SU-DHL-6 (cell line): ENCODE results near the gene PHTF2.
A peak's percentile ranks its signal among the peaks of the same experiment; 100 is the strongest.

Experiments used
- H2AFZ ChIP-seq: fragments of 200-600 bp; sonication (generic); 2 replicates; pipeline ENCODE4 v1.6.1; 2014; ENCODE audit warnings: low read depth, mild to moderate bottlenecking, moderate library complexity, mixed read lengths, antibody characterized with exemption, low read length; ENCODE audit not compliant: severe bottlenecking
- H3F3A ChIP-seq: fragments of 200-600 bp; shearing (Covaris generic); 2 replicates; pipeline ENCODE4 v1.6.0; 2016; ENCODE audit warnings: antibody characterized with exemption, mild to moderate bottlenecking; ENCODE audit not compliant: insufficient read depth
- H3K27ac ChIP-seq: fragments of 200-600 bp; sonication (generic); 2 replicates; pipeline ENCODE4 v1.5.1; 2016; ENCODE audit warnings: low read depth, mild to moderate bottlenecking, low read length, moderate library complexity, mixed read lengths
- H3K27me3 ChIP-seq: fragments of 200-600 bp; sonication (generic), shearing (Covaris generic); 2 replicates; pipeline ENCODE4 v1.6.0; 2014; ENCODE audit warnings: mild to moderate bottlenecking, low read length
- H3K36me3 ChIP-seq: fragments of 200-600 bp; sonication (generic); 2 replicates; pipeline ENCODE4 v1.6.1; 2014; ENCODE audit warnings: mild to moderate bottlenecking, low read length, mixed read lengths
- H3K4me2 ChIP-seq: fragments of 300-600, 200-600 bp; shearing (Covaris generic), sonication (generic); 2 replicates; pipeline ENCODE4 v1.6.0; 2014; ENCODE audit warnings: low read length, low read depth, mild to moderate bottlenecking; ENCODE audit not compliant: poor library complexity, severe bottlenecking
- H3K4me3 ChIP-seq: fragments of 200-600 bp; sonication (generic); 2 replicates; pipeline ENCODE4 v1.5.1; 2014; ENCODE audit warnings: antibody characterized with exemption, low read length, mild to moderate bottlenecking, mixed read lengths; ENCODE audit not compliant: insufficient read depth, poor library complexity, severe bottlenecking
- H3K79me2 ChIP-seq: fragments of 200-600 bp; sonication (generic); 2 replicates; pipeline ENCODE4 v1.6.1; 2014; ENCODE audit warnings: mild to moderate bottlenecking, low read length, moderate library complexity; ENCODE audit not compliant: insufficient read depth
- H3K9ac ChIP-seq: fragments of 200-600 bp; sonication (generic); 2 replicates; pipeline ENCODE4 v1.7.0; 2014; ENCODE audit warnings: mild to moderate bottlenecking, low read length
- H3K9me2 ChIP-seq: fragments of 200-600 bp; sonication (generic); replicated peaks from 2 replicates; pipeline ENCODE4 v1.6.1; 2014; ENCODE audit warnings: low read length; ENCODE audit not compliant: insufficient read depth
- H3K9me3 ChIP-seq: fragments of 200-600 bp; sonication (generic); 2 replicates; pipeline ENCODE4 v1.6.1; 2014; ENCODE audit warnings: low read length, mixed read lengths; ENCODE audit not compliant: insufficient read depth
- H4K20me1 ChIP-seq: fragments of 200-600 bp; sonication (generic); 2 replicates; pipeline ENCODE4 v1.6.1; 2014; ENCODE audit warnings: low read depth, mild to moderate bottlenecking, antibody characterized with exemption, low read length, moderate library complexity, mixed read lengths
- EZH2phosphoT487 ChIP-seq: fragments of 200-600 bp; sonication (generic), shearing (Covaris generic); conservative IDR thresholded peaks from 2 replicates; pipeline ENCODE4 v1.6.1; 2018; ENCODE audit warnings: mild to moderate bottlenecking, antibody characterized with exemption, low read length, moderate library complexity, mixed read lengths
- TF ChIP-seq, protein P1 (sequence below): fragments of 200-600 bp; sonication (generic); IDR thresholded peaks from one replicate; pipeline ENCODE4 v1.5.1; 2017; ENCODE audit warnings: antibody characterized with exemption, mild to moderate bottlenecking, low read length, moderate library complexity; ENCODE audit not compliant: insufficient read depth, poor library complexity, severe bottlenecking

PHTF2 gene

DNA sequence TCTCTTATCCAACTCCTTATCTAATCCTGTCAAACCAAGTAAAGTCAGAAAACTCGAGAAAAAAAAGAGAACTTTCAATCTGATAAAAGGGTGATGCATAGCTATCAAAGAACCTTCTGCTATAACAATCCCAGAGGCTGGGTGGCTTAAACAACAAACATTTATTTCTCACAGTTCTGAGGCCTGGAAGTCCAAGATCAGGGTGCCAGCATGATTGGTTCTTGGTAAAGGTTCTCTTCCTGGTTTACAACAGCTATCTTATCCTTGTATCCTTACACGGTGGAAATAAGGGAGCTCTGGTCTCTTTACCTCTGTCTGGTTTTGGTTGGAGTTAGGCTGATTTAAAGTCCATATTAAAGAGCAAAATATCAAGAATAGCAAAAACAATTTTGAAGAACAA, 131.9 kb downstream of the PHTF2 start:
- Histone ChIP-seq H3K36me3 (peaks cover 36% of the 10 kb centered on the region), H3K9me3 (no peaks in the 10 kb centered on the region), H3K27ac (peak overlapping the region; percentile 78), H3K79me2 (peaks cover 16% of the 10 kb centered on the region; the same call in 1 of the 2 replicates), H4K20me1 (no peaks in the 10 kb centered on the region), H3K27me3 (no peaks in the 10 kb centered on the region), H3K9me2 (no peaks in the 10 kb centered on the region), H3K4me2 (peak overlapping the region; percentile 41), H3K4me3 (no peak overlapping the region), H3F3A (peaks cover 82% of the 10 kb centered on the region), H2AFZ (no peak overlapping the region), H3K9ac (no peak overlapping the region)
- TF ChIP-seq, protein P1, sequence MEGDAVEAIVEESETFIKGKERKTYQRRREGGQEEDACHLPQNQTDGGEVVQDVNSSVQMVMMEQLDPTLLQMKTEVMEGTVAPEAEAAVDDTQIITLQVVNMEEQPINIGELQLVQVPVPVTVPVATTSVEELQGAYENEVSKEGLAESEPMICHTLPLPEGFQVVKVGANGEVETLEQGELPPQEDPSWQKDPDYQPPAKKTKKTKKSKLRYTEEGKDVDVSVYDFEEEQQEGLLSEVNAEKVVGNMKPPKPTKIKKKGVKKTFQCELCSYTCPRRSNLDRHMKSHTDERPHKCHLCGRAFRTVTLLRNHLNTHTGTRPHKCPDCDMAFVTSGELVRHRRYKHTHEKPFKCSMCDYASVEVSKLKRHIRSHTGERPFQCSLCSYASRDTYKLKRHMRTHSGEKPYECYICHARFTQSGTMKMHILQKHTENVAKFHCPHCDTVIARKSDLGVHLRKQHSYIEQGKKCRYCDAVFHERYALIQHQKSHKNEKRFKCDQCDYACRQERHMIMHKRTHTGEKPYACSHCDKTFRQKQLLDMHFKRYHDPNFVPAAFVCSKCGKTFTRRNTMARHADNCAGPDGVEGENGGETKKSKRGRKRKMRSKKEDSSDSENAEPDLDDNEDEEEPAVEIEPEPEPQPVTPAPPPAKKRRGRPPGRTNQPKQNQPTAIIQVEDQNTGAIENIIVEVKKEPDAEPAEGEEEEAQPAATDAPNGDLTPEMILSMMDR: no peak
- TF ChIP-seq EZH2phosphoT487: no peak

DNA sequence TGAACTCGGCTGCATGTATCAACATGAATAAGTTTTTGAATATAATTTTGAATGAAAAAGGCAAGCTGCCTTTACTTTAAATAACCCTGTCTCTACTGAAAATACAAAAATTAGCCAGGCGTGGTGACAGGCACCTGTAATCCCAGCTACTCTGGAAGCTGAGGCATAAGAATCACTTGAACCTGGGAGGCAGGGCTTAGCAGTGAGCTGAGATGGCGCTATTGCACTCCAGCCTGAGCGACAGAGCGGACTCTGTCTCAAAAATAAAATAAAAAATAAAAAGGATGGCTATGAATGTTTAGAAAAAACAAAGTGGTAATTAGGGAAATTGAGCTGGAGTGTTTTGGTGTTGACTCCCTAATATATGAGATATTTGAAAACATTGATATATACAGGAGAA, 133.3 kb downstream of the PHTF2 start:
- H3K27me3 ChIP-seq: no peaks in the 10 kb centered on the region
- peaks cover 87% of the 10 kb centered on the region for H3F3A ChIP-seq
- peaks cover 29% of the 10 kb centered on the region for H3K36me3 ChIP-seq
- no peaks in the 10 kb centered on the region for H4K20me1 ChIP-seq
- H3K4me2 ChIP-seq: peak overlapping the region; percentile 41
- 0 out of 2 replicates have a peak, but pooled peaks cover 9% of the 10 kb centered on the region for H3K79me2 ChIP-seq
- H2AFZ ChIP-seq: no peak overlapping the region
- peak overlapping the region; percentile 78 for H3K27ac ChIP-seq
- H3K9ac ChIP-seq: peak overlapping the region; percentile 9; the same call in 1 of the 2 replicates
- no peaks in the 10 kb centered on the region for H3K9me3 ChIP-seq
- no peaks in the 10 kb centered on the region for H3K9me2 ChIP-seq
- no peak for TF ChIP-seq EZH2phosphoT487
- TF ChIP-seq, protein P1: no peak
- no peak overlapping the region for H3K4me3 ChIP-seq

GRCh38 chr7:77933394-77933793, 134.8 kb downstream of the PHTF2 start:
- Histone ChIP-seq H3K27ac (peak overlapping the region; percentile 91), H3K9ac (peak overlapping the region; percentile 48; the same call in 1 of the 2 replicates), H3F3A (peaks cover 90% of the 10 kb centered on the region), H2AFZ (no peak overlapping the region), H3K79me2 (0 out of 2 replicates have a peak, but pooled peaks cover 9% of the 10 kb centered on the region), H3K4me3 (no peak overlapping the region), H3K9me3 (no peaks in the 10 kb centered on the region), H3K27me3 (no peaks in the 10 kb centered on the region), H3K9me2 (no peaks in the 10 kb centered on the region), H4K20me1 (no peaks in the 10 kb centered on the region), H3K4me2 (peak overlapping the region; percentile 61), H3K36me3 (peaks cover 25% of the 10 kb centered on the region)
- TF ChIP-seq EZH2phosphoT487: no peak
- TF ChIP-seq, protein P1: no peak
